AML-193 (cell line): ENCODE data around the gene EPYC.
"Not testable (repeated sequence)": the region's sequence is repeated elsewhere in the genome, so short reads cannot be mapped to it uniquely, and the experiment has no call there.

Source experiments
- DNase-seq, 2 experiments: peaks; one replicate each; lab custom pipeline; 2025; lab: John Stamatoyannopoulos, UW

The EPYC gene

GRCh38 chr12:90991952-90992465 lies 12.8 kb downstream of the EPYC start:
- no peak for DNase-seq

GRCh38 chr12:90990611-90991010 lies 14.2 kb downstream of the EPYC start:
- DNase-seq = no peak

- no peak for DNase-seq
These were observed 15.1 kb downstream of the EPYC start for GRCh38 chr12:90989686-90990111.

- peak in 1 of 2 experiments; percentile 2 for DNase-seq
These were observed 17.3 kb downstream of the EPYC start for GRCh38 chr12:90987520-90987919.

- DNase-seq = no peak
These were observed 17.7 kb downstream of the EPYC start for GRCh38 chr12:90987101-90987500.

- DNase-seq = not testable (repeated sequence)
These were observed 19.4 kb downstream of the EPYC start for GRCh38 chr12:90985331-90985730.

- DNase-seq = no peak
These were observed 20.7 kb downstream of the EPYC start for GRCh38 chr12:90984114-90984513.

- no peak for DNase-seq
These were observed 22.6 kb downstream of the EPYC start for GRCh38 chr12:90982170-90982569.

- no peak for DNase-seq
These were observed 24.8 kb downstream of the EPYC start for GRCh38 chr12:90979951-90980350.

- no peak for DNase-seq
These were observed 25.8 kb downstream of the EPYC start for GRCh38 chr12:90979019-90979418.

- DNase-seq = peak; percentile 32 to 47
These were observed 26.5 kb downstream of the EPYC start for GRCh38 chr12:90978117-90978770.

GRCh38 chr12:90977224-90977623 lies 27.5 kb downstream of the EPYC start:
- DNase-seq = no peak

- DNase-seq = no peak
These were observed 30.5 kb downstream of the EPYC start for GRCh38 chr12:90974286-90974685.

GRCh38 chr12:90972226-90972625 lies 32.5 kb downstream of the EPYC start:
- no peak for DNase-seq

- DNase-seq = no peak
These were observed 33.9 kb downstream of the EPYC start for GRCh38 chr12:90970911-90971310.

GRCh38 chr12:90970471-90970870 lies 34.3 kb downstream of the EPYC start:
- no peak for DNase-seq

- DNase-seq = no peak
These were observed 34.9 kb downstream of the EPYC start for GRCh38 chr12:90969851-90970250.

GRCh38 chr12:90969346-90969745 lies 35.4 kb downstream of the EPYC start:
- no peak for DNase-seq

- DNase-seq = no peak
These were observed 39.6 kb downstream of the EPYC start for GRCh38 chr12:90965204-90965603.

GRCh38 chr12:90964616-90965015 lies 40.2 kb downstream of the EPYC start:
- no peak for DNase-seq

- DNase-seq = no peak
These were observed 40.8 kb downstream of the EPYC start for GRCh38 chr12:90963946-90964345.

GRCh38 chr12:90961154-90961553 lies 43.6 kb downstream of the EPYC start:
- DNase-seq = no peak

GRCh38 chr12:90959538-90960139 lies 45.1 kb downstream of the EPYC start:
- peak; percentile 14 to 32 for DNase-seq

GRCh38 chr12:90959032-90959431 lies 45.7 kb downstream of the EPYC start:
- DNase-seq = peak in 1 of 2 experiments; percentile 1
